Neural progenitor cell (in vitro differentiated cells): ENCODE results near the gene TRIM44.

Experiments used
- CTCF ChIP-seq: fragments of 200-600 bp; sonication (generic); IDR thresholded peaks from 2 replicates; pipeline ENCODE4 v1.5.1; 2017; ENCODE audit warnings: antibody characterized with exemption, mild to moderate bottlenecking
- EZH2 ChIP-seq: fragments of 200-600 bp; sonication (generic); IDR thresholded peaks from 2 replicates; pipeline ENCODE4 v1.6.1; 2017; ENCODE audit warnings: antibody characterized with exemption, mild to moderate bottlenecking, moderate library complexity

DNA sequence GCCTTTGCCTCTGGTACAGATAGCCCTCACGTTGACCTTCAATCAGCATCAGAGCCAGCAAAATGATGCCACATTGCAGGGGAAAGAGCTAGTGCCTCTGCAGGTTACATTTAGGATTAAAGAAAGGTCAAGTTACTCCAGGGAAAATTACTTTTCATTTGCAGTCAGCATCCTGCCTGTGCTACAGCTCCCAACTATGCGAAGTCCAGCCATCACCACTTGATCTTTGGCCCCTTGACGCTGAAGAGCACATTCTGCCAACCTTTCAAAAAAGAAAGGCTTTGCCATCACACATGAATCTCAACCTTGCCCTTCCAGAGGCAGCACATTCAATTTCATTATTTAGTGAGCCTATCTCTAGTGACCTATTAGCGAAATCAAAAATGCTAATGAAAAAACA is 33.1 kb upstream of the TRIM44 start:
- TF ChIP-seq CTCF (no peak), EZH2 (no peak)
